Epithelial cell of esophagus (primary cell): ENCODE results near the gene ATG4D.
"Not testable (repeated sequence)": the region's sequence is repeated elsewhere in the genome, so short reads cannot be mapped to it uniquely, and the experiment has no call there.

ENCODE experiments used
- DNase-seq: peaks from one replicate; pipeline ENCODE4 v3.0.0; 2010; ENCODE audit warnings: low read depth
- H3K4me3 ChIP-seq: 2 replicates; pipeline ENCODE4 v1.5.1; 2011; ENCODE audit warnings: mild to moderate bottlenecking, low read length, control low read depth
- CTCF ChIP-seq: IDR thresholded peaks from 2 replicates; pipeline ENCODE4 v1.5.1; 2011; ENCODE audit warnings: low read depth, mild to moderate bottlenecking, low read length, control low read depth, inconsistent platforms; ENCODE audit not compliant: insufficient read depth; ENCODE audit errors: missing control alignments

The ATG4D gene

GRCh38 chr19:10544753-10545251 is 1.1 kb downstream of the ATG4D start:
- no peak for TF ChIP-seq CTCF
- peak overlapping the region; percentile 83 for H3K4me3 ChIP-seq

GRCh38 chr19:10546817-10547216 is 3.1 kb downstream of the ATG4D start:
- DNase-seq = no peak
- no peak overlapping the region for H3K4me3 ChIP-seq
- no peak for TF ChIP-seq CTCF

More at GRCh38 chr19:10544753-10545251, 1.1 kb downstream of the ATG4D start:
- no peak for DNase-seq

GRCh38 chr19:10548746-10549276 is 5.1 kb downstream of the ATG4D start:
- H3K4me3 ChIP-seq = no peak overlapping the region
- TF ChIP-seq CTCF = no peak

GRCh38 chr19:10549733-10550132 is 6.0 kb downstream of the ATG4D start:
- DNase-seq = no peak
- TF ChIP-seq CTCF = no peak
- no peak overlapping the region for H3K4me3 ChIP-seq

More at GRCh38 chr19:10548746-10549276, 5.1 kb downstream of the ATG4D start:
- DNase-seq = no peak

GRCh38 chr19:10550336-10550735 is 6.6 kb downstream of the ATG4D start:
- H3K4me3 ChIP-seq = no peak overlapping the region
- no peak for TF ChIP-seq CTCF
- no peak for DNase-seq

- not testable (repeated sequence) for H3K4me3 ChIP-seq, DNase-seq
Observed at GRCh38 chr19:10551006-10551405, 7.3 kb downstream of the ATG4D start.

GRCh38 chr19:10551698-10552301 is 8.1 kb downstream of the ATG4D start:
- TF ChIP-seq CTCF = peak; percentile 53
- DNase-seq = peak; percentile 81
- no peak overlapping the region for H3K4me3 ChIP-seq
